HL-60 (cell line): ENCODE measurements around the gene C20orf202.
A peak's percentile ranks its signal among the peaks of the same experiment; 100 is the strongest.

ENCODE experiments used
- DNase-seq, 2 experiments: peaks; one replicate each; pipeline ENCODE4 v3.0.0-alpha.2; 2010 to 2020; ENCODE audit warnings: low read depth in 1 of 2, low spot score in 1 of 2
- H3K27ac ChIP-seq: fragments of 250-450 bp; sonication (Bioruptor Pico); replicated peaks from 2 replicates; pipeline ENCODE4 v1.5.1; 2020; ENCODE audit warnings: mild to moderate bottlenecking, moderate library complexity
- H3K27me3 ChIP-seq: fragments of 250-450 bp; sonication (Bioruptor Pico); 2 replicates; pipeline ENCODE4 v1.5.1; 2021; ENCODE audit warnings: mild to moderate bottlenecking, moderate library complexity; ENCODE audit not compliant: insufficient read depth, poor library complexity, severe bottlenecking
- H3K4me3 ChIP-seq: replicated peaks from 2 replicates; pipeline ENCODE4 v1.5.1; 2011; ENCODE audit warnings: mild to moderate bottlenecking, control low read depth, low read length; ENCODE audit not compliant: insufficient read depth
- GABPA ChIP-seq: IDR thresholded peaks from 2 replicates; pipeline ENCODE4 v1.6.1; 2012; ENCODE audit warnings: low read depth
- POLR2AphosphoS5 ChIP-seq: IDR thresholded peaks from 2 replicates; pipeline ENCODE4 v1.6.1; 2012; ENCODE audit warnings: low read depth
- SPI1 ChIP-seq: IDR thresholded peaks from 2 replicates; pipeline ENCODE4 v1.6.1; 2012; ENCODE audit warnings: low read depth, mild to moderate bottlenecking, borderline replicate concordance
- TF ChIP-seq, protein P1 (sequence below): IDR thresholded peaks from 2 replicates; pipeline ENCODE4 v1.6.1; 2012; ENCODE audit warnings: low read depth; ENCODE audit not compliant: insufficient replicate concordance
- TF ChIP-seq, protein P2 (sequence below): IDR thresholded peaks from one replicate; pipeline ENCODE4 v1.5.1; 2011; ENCODE audit warnings: low read length, control low read depth, inconsistent platforms; ENCODE audit not compliant: insufficient read depth

The C20orf202 gene

DNA sequence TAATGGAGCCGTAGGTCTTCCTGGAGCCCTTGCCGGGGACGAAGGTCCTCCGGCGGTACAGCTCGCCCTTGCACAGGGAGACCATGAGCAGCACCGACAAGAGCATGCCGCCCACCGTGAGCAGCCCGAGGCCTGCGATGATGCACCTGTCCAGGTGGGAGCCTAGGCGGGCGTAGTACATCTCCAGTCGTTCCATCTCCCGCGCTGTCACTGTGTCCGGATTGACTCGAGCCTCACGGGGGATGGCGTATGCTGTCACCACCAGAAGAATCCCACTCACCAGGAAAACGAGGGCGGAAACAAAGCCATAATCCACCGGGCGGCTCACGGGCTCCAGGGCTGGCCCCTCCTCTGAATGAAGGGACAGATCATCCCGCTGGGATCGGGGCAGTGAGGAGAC lies 22.3 kb upstream of the C20orf202 start:
- Histone ChIP-seq H3K27me3 (peaks cover 8% of the 10 kb centered on the region), H3K4me3 (no peak overlapping the region), H3K27ac (no peak overlapping the region)
- no peak for TF ChIP-seq GABPA
- TF ChIP-seq, protein P1, sequence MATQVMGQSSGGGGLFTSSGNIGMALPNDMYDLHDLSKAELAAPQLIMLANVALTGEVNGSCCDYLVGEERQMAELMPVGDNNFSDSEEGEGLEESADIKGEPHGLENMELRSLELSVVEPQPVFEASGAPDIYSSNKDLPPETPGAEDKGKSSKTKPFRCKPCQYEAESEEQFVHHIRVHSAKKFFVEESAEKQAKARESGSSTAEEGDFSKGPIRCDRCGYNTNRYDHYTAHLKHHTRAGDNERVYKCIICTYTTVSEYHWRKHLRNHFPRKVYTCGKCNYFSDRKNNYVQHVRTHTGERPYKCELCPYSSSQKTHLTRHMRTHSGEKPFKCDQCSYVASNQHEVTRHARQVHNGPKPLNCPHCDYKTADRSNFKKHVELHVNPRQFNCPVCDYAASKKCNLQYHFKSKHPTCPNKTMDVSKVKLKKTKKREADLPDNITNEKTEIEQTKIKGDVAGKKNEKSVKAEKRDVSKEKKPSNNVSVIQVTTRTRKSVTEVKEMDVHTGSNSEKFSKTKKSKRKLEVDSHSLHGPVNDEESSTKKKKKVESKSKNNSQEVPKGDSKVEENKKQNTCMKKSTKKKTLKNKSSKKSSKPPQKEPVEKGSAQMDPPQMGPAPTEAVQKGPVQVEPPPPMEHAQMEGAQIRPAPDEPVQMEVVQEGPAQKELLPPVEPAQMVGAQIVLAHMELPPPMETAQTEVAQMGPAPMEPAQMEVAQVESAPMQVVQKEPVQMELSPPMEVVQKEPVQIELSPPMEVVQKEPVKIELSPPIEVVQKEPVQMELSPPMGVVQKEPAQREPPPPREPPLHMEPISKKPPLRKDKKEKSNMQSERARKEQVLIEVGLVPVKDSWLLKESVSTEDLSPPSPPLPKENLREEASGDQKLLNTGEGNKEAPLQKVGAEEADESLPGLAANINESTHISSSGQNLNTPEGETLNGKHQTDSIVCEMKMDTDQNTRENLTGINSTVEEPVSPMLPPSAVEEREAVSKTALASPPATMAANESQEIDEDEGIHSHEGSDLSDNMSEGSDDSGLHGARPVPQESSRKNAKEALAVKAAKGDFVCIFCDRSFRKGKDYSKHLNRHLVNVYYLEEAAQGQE: no peak
- no peak for TF ChIP-seq SPI1
- no peak for DNase-seq

DNA sequence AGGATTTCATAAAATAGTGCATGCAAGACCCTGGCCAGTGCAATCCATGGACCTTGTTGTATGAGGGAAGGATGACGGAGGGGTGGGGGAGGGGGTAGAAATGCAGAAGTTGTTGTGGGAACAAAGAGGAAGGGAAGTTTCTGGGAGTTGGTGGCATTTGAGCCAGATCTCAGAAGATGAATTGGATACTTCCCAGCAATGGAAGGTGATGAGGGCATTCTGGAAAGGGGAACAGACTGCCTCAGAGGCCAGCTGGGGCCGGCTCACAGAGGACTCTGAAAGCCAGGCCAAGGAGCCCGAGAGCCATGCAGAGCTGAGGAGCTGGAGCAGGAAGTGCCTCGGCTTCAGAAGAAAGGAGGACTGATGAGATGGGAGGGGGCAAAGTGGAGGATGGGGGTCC lies 21.1 kb upstream of the C20orf202 start:
- TF ChIP-seq, protein P2, sequence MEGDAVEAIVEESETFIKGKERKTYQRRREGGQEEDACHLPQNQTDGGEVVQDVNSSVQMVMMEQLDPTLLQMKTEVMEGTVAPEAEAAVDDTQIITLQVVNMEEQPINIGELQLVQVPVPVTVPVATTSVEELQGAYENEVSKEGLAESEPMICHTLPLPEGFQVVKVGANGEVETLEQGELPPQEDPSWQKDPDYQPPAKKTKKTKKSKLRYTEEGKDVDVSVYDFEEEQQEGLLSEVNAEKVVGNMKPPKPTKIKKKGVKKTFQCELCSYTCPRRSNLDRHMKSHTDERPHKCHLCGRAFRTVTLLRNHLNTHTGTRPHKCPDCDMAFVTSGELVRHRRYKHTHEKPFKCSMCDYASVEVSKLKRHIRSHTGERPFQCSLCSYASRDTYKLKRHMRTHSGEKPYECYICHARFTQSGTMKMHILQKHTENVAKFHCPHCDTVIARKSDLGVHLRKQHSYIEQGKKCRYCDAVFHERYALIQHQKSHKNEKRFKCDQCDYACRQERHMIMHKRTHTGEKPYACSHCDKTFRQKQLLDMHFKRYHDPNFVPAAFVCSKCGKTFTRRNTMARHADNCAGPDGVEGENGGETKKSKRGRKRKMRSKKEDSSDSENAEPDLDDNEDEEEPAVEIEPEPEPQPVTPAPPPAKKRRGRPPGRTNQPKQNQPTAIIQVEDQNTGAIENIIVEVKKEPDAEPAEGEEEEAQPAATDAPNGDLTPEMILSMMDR: no peak
- peak; percentile 29; the same call in 1 of the 2 replicates for TF ChIP-seq SPI1
- H3K27me3 ChIP-seq: peaks cover 11% of the 10 kb centered on the region
- DNase-seq: no peak
- no peak overlapping the region for H3K27ac ChIP-seq
- H3K4me3 ChIP-seq: no peak overlapping the region

DNA sequence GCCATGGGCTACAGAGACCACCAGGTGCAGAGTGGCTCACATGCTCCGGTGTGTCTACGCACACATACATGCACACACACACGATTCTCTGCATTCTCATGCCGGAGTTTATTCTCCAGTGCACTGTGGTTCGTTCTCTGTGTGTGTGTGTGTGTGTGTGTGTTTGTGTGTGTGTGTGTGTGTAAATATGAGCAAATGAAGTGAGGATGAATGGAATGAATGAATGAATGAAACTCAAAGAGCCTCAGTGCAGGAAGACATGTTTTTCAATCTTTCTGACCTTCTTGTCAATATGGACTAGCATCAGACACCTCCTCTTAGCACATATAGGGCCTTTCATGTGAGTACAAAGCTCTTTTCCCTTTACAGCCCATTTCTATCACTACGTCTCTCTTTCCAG lies 20.1 kb upstream of the C20orf202 start:
- no peak overlapping the region for H3K4me3 ChIP-seq
- TF ChIP-seq SPI1: no peak
- TF ChIP-seq, protein P2: no peak
- TF ChIP-seq, protein P1: no peak
- TF ChIP-seq POLR2AphosphoS5: no peak
- no peak overlapping the region for H3K27ac ChIP-seq
- H3K27me3 ChIP-seq: peaks cover 11% of the 10 kb centered on the region
- no peak for DNase-seq

DNA sequence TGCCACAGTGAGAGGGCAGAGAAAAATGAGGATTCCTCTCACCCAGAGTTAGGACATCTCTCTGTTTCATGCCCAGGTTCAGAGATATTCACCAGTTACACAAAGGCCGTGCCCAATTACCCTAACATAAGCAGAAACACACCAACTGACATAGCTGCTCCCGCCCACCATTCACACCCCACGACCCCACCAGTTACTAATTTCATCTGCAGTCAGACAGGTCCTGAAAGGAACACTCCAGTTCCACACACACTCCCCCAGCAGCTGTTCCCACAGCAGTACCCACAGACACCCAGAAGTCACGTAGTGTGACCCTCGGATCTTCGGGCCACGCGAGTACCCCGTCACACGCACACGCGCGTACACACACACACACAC lies 19.0 kb upstream of the C20orf202 start:
- no peak for DNase-seq
- peaks cover 13% of the 10 kb centered on the region for H3K27me3 ChIP-seq
- no peak overlapping the region for H3K4me3 ChIP-seq
- H3K27ac ChIP-seq: no peak overlapping the region
- TF ChIP-seq, protein P2: no peak
- no peak for TF ChIP-seq POLR2AphosphoS5
- TF ChIP-seq GABPA: no peak
- TF ChIP-seq SPI1: no peak
- TF ChIP-seq, protein P1: no peak
